NCI-H2081 (cell line): ENCODE results near the gene CACNA2D3.
"Not testable (repeated sequence)": the region's sequence is repeated elsewhere in the genome, so short reads cannot be mapped to it uniquely, and the experiment has no call there.

Experiments
- DNase-seq, 2 experiments: peaks; one replicate each; lab custom pipeline; 2025; lab: John Stamatoyannopoulos, UW

The CACNA2D3 gene

DNA sequence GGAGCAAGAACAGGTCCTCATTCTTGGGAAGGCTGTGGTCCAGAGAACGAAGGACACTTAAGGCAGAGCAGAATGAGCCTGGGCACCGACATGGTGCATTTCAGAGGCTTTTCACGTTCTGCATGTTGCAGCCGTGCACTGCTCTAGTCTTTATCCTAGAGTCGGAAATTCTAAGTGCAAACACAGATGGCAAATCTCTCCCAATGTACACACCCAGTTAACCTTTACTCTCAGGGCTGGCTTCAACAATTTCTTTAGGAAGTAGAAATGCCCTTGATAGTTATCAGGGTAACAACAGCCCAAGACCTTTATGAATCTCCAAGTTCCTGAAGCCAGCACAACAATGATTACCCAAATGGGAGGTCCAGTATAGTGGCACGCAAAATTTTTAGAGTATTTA is 844.6 kb downstream of the CACNA2D3 start:
- DNase-seq: no peak

DNA sequence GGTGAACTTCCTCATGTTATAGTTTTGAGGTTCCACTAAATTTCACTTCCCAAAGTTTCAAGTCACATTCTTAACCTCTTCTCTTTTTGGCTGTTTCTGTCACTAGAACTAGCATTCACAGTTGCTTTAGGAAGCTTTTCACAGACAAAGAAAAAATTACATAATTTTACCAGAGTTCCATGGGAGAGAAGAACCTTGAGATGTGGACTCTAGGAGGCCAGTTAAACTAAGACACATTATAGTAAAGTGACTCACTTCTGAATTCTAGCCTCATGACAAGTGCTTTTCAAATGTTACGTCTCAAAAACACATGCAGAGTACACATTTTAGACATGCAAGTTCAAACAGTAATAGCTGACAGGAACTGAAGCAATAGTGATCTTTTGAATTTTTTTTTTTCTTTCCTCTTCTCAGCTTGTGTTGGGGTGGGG is 845.4 kb downstream of the CACNA2D3 start:
- no peak for DNase-seq

DNA sequence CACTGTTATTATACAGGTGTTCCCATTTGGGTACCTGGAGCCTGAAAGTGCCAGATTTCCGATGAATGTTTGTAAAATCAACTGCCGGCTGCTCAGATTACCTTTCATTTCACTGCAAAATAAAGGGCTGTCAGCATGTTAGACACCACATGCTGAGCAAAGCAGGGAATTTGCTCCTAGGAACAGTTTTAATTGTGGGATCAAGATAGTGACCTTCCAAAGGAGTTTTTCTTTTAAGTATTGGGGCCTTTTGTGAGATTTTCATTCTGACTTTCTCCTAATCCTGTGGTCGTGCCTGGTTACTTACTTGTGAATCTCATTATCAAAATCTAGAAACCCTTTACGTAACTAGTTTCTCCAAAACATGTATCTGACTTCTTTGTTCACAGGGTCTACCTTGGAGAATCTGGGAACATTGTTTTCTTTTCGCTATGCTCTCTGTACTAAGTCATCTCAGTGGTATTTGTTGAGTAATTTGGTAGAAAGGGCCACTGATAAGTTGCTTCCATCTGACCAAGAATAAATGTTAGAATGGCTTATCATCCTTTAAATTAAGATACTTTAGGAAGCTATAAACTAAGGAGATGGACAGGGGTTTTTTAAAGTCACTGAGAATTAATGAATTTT is 846.3 kb downstream of the CACNA2D3 start:
- DNase-seq: peak in 1 of 2 experiments; percentile 33

DNA sequence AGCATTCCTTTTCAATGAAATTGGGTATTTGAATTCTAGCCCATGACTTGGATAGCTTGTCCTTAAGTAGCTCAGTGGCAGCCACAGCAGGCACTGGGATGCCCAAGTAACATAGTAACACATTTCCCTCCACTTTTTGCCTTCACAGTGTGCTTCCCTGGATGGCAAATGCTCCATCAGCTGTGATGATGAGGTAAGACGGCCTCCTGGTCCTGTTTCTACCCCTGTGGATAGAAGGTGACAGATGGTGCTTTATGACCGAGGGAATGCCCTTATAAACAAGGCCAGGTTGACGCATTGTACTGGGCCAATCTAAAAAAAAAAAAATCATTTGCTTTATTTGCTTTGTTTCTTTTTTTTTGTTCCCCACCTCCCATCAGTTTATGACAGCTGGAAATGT is 847.3 kb downstream of the CACNA2D3 start:
- no peak for DNase-seq

DNA sequence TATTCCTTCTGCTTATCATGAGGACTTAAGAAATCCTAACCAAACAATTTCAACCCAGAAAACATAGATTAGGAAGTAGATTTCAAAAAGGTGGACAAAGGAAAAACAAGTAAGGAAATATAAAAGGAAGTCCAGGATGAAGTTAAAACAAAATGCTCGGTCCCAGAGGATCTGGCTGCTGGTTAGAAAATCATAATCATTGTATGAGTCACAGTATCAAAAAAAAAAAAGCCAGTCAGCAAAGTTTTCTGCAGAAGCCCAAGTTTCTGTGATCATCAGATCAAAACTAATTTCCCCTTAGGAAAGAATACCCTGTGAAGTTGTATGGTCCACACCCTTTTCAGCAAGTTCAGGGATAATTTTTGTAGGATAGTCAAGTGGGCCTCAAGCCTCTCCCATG is 848.5 kb downstream of the CACNA2D3 start:
- DNase-seq: no peak

DNA sequence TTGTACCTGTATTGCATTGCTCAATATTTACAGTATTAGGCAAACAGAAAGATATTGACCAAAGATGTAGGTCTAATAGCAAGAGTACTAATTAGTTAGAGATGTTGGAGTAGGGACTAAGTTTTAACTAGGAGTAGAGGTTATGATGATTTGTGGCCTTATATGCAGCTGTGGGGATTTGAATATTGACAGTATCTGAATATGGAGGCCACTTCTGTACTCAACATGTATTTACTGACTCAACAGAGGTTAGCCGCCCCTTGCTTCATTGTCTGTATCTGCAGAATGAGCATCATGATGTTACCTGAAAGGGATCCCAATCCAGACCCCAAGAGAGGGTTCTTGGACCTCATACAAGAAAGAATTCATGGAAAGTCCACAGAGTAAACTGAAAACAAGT is 855.1 kb downstream of the CACNA2D3 start:
- DNase-seq: no peak

DNA sequence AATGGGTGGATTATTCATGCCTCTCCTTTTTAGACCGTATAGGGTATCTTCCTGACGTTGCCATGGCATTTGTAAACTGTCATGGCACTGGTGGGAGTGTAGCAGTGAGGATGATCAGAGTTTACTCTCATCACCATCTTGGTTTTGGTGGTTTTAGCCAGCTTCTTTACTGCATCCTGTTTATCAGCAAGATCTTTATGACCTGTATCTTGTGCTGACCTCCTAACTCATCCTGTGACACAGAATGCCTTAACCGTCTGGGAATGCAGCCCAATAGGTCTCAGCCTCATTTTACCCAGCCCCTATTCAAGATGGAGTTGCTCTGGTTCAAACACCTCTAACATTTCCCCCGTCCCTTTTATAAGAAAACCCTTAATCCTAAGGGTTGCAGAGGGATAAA is 855.6 kb downstream of the CACNA2D3 start:
- not testable (repeated sequence) for DNase-seq

DNA sequence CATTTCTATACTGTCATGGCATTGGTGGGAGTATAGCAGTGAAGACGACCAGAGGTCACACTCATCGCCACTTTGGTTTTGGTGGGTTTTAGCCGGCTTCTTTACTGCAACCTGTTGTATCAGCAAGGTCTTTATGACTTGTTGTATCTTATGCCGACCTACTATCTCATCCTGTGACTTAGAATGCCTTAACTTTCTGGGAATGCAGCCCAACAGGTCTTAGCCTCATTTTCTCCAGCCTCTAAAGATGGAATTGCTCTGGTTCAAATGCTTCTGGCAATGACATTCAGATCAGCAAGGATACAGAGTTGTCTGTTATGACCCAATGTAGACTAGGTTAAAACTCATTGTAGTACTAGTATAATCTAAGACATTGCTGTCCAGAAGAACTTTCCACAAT is 860.5 kb downstream of the CACNA2D3 start:
- no peak for DNase-seq

DNA sequence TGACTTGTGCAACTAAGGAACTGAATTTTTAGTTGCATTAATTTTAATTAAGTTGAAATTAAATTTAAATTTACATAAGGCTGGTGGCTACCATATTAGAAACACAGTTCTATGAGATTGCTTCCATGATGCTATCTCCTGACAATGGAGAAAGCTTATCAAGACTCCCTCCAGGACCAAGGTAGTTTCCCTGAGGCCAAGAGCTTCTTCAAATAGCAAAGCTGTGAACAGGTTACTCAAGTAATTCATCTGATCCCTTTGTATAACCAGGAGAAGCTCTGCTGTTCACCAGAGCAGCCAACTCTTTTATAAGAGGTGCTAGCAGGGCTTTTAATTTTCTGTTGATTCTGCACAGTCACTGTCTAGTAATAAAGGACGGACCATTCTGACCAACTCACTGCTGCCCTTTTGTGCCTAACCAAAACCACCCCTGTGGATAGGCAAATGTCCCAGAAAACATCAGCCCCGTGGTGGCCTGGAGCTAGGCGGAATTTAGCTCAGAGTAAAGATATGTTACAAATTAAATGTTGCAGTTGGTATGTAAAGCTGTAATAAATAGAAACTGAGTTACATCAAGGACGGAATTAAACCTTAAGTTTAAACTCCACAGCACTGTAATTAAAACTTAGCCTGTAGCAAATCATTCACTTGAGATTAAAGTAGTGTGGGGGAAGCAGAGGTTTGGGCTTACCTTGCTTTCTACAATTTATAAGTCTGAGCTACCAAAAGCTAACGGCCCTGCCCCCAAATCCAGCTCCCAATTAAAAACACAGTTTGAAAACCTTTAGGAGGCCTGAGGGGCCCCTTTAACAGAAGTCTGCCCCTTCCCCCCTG is 861.1 kb downstream of the CACNA2D3 start:
- DNase-seq: no peak

DNA sequence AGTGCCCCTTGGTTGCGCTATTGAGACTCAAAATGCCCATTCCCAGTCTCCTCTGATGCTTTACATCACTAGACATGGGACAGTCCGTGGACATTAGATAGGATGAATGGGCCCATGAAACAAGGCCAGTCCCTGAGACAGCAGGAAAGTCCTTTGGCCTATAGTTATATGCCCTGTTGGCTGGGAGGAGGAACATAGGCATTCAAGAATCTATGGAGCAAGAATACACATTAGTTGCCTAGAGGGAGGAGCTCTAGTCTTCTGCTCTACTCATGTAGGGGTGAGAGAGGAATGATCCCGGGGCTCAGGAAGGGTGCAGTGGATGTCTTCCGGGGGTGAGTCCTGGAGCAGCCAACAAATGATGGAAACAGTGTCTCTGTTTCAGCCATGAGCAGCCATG is 863.5 kb downstream of the CACNA2D3 start:
- DNase-seq: no peak

DNA sequence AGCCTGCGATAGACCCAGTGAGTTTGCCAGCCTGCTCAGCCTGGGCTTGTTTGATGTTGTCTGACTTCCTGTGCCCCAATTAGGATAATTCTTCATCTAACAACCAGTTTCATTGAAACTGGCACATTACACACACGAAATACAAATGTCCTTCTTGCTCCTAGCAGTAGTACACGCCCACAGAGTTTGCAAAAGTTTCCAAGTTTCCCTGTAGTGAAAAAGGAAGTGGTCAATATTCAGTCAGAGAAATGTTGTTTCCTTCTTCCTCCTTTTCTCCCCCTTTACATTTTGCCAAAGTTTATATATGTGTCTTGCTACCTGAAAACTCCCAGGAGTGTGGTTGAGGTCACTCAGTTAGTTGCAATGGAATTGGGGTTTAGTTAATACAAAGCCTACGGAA is 863.9 kb downstream of the CACNA2D3 start:
- no peak for DNase-seq

DNA sequence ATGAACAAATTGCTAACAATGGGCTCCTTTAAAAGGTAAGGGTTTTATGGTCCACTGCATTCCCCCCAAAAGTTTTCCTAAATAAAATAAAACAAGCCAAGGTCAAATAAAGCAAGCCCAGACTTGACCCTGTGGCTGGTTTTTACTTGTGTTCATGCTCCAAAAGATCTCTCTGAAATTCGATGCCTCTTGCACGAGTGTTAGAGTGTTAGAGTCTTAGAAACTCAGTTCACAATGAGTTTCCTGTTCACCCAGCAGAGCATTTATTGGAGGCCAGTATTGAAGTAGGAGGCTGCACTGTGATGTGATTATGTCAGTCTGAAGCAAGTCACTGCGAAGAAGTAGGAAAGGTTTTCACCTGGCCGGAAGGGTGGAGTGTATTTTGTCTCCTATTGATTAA is 865.4 kb downstream of the CACNA2D3 start:
- DNase-seq: no peak

DNA sequence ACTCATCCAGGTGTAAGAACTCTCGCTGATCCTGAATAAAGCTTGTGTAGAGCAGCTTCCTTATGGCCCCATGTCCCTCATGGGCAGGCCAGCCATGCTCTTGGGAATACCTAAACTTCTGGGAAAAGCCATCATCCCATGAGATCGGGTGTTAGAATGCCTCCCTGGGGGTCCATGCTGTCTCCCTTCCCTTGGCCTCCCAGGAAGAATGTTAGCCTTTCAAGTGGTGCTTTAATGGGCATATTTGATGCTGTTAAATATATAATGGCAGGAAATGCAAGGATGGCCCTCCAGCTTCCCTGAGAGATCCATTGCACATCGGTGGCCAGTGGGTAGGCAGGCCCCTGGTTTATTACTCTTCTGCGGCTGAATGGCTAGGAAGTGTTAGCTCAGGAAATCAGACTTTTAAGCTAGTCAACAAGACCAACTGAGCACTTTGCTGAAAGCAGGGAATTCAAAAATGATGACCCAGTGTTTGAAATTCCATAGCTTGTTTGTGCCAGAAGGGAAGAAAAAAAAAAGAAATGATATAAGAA is 866.0 kb downstream of the CACNA2D3 start:
- no peak for DNase-seq

DNA sequence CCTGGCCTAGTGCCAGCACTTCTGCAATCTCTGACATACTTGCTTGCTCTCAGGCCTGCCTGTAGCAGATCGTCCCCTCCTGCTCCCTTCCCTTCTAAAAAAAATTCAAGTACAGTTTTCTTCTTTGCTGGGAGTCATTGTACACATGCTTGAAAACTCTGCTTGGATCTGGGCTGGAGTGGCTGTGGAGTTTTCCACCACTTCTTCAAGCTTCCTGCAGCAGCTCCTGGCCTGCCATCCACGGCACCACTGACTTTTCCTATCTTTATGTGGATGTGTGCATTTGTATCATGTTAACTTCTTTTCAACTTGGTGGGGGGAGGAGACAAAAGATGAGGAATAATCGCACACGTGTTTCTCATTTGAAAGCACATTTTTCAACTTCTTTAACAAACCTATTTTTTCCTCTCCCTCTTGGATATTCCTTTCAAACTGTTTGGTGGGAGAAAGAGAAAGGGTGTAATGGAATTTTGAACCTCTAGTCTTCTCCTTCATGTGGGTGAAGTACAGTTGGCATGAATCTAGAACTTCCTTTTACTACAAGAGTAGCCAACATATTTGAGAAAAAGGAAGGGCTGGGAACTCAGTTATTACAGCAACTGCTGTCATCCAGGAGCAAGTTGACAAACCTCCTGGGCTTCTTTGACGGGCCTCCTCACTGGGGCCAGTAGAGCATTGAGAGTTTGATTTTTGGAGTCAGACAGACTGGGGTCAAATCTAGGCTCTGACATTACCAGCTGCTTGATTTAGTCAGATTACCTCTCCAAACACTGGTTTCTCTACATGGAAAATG is 866.7 kb downstream of the CACNA2D3 start:
- DNase-seq: no peak

DNA sequence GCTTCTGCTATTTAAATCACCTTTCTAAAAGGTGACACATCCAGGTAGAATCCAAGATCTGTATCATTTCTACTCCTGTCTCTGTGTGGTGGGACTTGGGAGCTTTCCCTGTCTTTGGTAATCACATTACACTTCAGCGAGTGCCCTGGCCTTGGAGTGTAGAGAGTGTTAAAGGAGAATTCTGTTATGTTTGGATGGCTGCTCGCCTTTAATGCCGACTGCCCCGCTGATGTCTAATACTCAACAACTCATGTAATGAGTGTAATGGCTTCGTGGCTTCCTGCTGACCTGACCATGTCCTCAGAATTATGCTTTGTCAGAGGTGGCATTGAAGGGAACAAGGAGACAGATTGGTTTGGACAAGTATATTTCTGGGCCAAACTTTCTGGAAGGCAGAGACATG is 871.8 kb downstream of the CACNA2D3 start:
- DNase-seq: no peak

DNA sequence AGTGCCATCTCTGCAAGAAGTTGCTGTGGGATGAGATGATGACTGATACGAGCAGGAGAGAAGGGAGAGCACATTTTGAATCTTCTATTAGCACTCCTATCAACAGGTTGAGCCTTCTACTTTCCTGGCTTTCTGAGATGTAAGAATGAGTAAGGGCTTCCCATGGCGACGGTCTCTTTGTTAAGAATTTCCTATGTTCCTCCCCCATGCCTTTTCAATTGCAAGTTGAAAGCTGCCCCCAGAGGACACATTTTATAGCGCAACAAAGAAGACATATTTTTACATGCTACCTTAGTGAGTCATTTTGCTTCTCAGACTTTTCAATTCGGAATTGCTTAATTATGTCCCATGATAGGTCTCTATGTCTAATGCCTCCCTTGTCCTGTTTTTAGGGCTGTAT is 876.8 kb downstream of the CACNA2D3 start:
- no peak for DNase-seq

DNA sequence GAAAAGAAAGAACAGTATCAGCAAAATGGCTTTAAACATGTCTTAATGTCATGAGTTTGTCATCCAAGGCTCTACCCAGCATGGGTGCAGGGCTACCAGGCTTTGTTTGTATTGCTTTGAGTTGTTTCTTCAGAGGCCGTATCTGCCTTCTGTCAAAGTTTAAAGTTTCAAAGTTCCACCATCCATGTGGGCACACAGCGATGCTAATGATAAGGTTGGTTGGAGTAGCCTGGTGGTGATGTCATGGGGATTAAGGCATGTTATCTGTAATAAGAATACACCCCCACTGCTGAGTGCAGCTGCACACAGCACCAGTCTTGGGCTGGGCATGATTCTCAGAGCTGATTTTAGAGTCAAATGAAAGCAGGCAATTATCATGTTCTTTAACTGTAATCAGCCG is 877.5 kb downstream of the CACNA2D3 start:
- peak in 1 of 2 experiments; percentile 2 for DNase-seq

DNA sequence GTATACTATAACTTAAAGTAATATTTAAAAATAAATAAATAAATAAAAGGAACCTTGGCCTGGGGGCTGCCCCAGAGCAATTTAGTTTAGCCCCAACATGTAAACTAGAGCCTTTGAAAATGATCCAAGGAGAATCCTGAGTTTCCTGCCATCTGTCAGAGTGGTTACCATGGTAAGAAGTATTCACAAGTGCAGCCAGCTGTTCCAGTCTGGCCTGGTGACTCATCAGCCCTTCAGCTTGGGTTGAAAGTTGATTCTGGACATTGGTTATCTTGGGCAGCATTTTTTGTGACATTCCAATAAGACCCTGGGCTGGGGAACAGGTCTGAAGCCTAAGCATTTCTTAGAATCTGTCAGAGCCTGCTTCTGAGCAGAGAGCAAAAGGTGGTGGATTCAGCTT is 878.2 kb downstream of the CACNA2D3 start:
- peak in 1 of 2 experiments; percentile 19 for DNase-seq

DNA sequence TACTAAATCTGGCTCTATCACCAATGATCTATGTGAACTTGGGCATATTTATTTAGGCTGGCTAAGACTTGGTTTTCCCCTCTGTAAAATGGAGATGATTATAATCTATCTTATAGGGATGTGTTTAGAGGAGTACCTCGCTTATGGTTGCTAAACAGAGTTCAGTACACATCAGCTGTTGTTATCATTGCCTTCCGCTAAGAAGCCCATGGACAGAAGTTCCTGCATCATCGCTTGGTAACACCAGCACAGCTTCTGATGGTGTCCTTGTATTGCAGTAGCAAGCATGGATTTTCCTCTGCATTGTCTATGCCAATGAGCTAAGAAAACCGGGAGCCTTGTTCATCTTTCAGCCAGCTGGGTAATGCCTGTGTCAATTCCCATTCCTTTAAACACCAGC is 878.6 kb downstream of the CACNA2D3 start:
- no peak for DNase-seq

DNA sequence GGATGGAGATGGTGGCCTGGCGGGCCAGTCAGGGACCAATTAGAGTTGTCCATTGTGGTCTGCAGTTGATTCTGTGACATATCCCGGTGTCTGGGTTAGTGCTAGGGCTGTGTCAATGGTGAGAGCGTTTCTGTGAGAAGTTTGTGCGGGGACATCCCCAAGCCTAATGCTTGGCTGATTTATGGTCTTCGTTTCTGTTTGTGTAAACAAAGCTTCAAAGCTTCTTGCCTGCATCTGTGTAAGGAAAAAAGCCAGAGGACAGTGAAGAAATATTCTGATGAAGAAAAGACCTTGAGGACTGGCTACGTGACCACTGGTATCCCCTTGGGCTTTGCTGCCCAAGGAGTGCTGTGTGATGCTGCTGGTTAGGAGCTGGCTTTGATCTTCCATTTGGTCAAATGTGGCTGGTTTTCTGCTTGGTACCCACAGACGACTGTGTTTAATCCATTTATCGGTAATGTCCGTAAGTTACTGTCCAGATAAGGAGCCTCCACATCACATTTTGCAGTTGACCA is 880.1 kb downstream of the CACNA2D3 start:
- no peak for DNase-seq

DNA sequence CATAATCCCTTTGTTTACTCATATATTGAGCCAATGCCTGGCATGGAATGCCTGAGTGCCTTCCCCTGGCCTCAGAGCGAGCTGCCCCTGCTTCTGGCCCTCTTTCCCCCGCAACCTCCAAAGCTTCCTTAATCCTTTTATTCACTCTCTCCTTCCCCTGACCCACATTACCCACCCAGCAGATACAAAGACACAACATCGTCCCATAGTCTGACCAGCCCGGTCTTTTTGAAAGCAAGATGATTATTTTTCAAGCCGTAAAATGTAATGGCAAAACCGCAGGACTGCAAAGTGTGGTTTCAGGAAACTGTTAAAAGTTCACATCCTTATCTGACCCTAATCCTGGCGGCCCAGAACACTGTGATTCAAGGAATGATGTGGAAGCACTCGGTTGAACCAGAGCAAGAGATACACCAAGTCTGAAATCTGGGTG is 883.9 kb downstream of the CACNA2D3 start:
- DNase-seq: no peak

DNA sequence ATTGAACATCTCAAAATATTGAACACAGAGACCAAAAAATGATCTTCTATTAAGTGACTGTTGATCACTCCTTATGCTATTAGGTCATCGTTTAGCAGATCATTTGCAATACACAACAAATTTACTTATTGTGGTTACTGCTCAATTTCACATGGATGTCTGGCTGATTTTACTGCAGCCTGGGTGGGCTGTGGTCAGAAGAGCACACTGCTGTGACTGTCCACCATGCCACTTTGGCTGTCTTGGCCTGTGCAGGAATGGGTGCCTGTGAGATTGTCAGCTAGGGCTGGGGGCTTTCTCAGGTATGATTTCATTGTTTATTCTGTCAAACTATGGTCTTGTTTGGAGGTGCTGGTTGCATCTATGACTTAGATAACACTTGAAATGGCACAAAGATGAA is 885.6 kb downstream of the CACNA2D3 start:
- DNase-seq: no peak
